Fibroblast of skin of right quadriceps (primary cell): ENCODE results near the gene SUPT4H1.

Experiments used
- DNase-seq: peaks from one replicate; pipeline ENCODE4 v3.0.0-alpha.2; 2013

Gene SUPT4H1

DNA sequence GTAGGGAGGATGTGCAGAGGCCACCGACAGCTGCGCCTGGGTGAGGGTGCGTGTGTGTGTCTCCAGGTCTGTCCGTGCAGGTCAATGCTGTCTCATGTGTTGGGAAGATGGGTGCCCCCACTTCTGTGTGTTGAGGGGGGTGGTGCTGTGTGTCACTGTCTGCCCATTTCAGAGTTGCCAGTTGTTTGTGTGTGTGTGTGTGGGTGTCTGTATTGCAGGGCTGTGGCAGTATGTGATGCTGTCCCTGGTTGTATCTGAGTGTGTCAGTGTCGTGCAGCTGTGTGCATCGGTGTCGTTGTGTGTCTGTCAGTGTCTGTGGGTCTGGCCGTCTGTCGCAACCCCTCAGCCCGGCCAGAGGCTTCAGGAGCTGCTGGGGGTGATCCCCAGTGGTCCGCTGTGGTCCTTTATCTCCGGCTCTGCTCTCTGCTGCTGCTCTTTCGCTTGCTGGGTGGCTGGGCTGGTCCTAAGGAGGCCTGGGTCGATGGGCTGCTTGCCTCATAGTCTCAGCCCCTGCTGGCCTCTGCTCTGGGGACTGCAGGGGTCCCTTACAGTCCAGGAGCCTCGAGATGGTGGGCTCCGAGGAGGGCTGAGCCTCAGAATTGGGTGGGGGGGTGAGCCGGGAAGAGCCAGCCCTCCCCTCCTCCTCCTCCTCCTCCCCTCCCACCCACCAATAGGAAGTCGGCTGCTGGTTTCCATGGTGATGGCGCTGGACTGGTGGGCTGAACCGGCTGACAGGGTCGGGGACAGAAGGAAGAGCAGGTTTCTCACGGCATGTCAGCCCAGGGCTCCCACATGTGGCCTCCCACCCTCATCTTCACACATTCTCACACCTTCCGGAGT, 23.6 kb downstream of the SUPT4H1 start, which contains the start of gene TSPOAP1:
Gene TSPOAP1 (minus strand): TSS at position 601 of the 840 bp plus-strand sequence. CDS start 875 bp downstream, outside the sequence.
- peak; percentile 48 for DNase-seq

DNA sequence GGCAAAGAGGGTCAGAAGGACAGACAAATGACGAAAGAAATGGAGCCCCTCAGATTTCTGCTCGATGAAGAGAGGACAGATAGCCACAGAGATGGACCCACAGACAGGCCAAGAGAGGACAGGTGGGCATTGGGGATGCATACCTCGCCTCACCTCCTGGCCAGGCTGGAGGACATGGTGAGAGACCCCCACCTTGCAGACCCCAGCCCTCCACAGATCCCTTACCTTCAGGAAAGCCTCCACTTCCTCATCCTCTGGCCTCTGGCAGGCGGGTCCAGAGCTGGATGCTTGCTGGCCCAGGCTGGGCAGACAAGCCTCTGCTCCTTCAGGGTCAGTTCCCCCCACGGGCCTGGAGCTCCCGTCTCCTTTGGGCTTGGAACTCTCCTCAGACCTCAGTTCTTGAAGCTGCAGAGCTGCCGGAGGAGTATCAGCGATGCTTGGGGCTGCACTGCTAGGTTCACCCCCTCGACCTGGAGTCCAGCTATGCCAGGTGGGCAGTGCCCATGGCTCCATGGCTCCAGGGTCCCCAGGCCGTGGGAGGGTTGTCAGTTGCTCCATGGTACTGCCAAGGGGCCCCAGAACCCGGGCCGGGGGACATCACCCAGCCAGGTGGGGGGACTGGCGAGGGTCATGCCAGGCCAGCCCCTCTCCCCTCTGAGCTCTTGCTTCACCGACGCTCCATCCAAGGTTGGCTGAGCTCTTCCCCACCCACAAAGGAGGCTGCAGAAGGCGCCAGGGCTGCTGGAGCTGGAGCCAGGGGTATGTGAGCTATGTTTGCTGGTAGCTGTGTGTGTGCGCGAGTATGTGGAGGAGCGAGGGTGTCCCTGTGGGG, 24.4 kb downstream of the SUPT4H1 start:
- peak; percentile 35 for DNase-seq

DNA sequence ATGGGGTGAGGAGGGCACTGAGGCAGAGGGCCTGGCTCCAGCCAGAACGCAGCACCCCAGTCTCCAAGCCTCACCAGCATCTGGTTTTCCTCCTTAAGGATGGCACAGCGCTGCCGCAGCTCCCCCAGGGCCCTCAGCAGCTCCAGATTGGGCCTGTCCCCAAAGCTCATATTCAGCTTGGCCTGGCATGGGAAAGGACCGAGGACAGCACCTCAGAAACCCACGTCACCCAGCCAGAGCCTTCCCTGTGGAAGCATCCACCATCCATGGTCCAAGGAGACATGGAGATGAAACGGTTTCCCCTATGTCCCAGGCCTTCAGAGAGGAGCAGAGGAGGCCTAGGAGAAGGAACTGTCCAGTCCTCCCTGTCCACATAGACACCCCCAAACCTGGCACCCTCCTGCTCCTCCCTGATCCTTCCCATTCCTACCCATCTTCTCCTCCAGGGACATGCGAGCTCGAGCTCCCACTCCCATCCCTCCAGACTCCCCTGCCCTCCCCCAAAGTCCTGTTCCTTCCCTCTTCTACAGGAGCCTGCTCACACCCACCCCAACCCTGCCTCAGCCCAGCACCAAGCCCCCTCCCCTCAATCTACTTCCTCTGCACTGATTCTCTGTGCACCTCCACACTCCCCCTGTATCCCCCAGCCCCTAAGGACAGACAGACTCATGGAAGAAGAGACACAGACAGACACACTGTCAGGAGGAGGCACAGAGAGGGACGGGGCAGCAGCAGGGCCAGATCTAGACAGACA, 25.2 kb downstream of the SUPT4H1 start:
- no peak for DNase-seq

DNA sequence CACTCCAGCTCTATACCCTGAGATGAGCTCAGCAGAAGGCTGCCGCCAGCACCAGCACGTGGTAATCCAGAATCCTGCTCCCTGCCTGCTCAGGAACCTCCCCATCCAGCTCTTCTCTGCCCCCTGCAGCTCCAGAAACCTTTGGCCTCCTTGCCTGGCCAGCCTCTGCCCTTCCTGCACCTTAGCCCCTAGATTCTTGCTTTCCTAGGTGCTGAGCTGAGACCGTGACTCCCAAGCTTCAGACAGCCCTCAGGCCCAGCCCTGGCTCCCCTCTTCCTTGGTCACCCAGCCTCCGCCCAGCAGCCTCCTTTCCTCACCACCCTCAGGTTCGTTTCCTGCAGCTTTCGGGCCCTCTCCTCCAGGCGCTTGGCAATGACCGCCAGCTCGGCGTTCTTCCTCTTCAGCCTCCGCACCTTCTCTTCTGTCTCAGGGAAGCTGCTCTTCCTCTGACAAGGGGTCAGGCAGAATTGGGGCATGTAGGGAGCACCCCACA, 26.0 kb downstream of the SUPT4H1 start:
- DNase-seq: no peak

DNA sequence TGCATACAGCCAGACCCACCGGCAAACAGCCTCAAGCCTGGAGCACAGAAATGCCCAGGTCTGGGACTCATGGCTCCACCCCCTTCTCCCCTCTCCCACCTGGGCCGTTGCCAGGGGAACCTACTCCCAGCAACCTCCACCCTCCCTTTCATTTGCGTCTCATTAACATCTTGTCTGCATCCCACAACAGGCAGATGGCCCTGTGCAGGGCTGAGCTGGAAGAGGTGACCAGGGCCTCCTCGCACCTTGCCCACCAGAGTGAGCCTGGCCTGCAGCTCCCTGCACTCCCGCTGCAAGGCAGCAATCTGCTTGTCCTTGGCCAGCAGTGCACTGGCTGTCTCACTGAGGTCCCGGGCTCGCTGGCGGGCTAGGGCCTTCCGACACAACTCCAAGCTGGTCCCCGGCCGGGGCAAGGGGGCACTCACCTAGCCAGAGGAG, 26.7 kb downstream of the SUPT4H1 start:
- no peak for DNase-seq

DNA sequence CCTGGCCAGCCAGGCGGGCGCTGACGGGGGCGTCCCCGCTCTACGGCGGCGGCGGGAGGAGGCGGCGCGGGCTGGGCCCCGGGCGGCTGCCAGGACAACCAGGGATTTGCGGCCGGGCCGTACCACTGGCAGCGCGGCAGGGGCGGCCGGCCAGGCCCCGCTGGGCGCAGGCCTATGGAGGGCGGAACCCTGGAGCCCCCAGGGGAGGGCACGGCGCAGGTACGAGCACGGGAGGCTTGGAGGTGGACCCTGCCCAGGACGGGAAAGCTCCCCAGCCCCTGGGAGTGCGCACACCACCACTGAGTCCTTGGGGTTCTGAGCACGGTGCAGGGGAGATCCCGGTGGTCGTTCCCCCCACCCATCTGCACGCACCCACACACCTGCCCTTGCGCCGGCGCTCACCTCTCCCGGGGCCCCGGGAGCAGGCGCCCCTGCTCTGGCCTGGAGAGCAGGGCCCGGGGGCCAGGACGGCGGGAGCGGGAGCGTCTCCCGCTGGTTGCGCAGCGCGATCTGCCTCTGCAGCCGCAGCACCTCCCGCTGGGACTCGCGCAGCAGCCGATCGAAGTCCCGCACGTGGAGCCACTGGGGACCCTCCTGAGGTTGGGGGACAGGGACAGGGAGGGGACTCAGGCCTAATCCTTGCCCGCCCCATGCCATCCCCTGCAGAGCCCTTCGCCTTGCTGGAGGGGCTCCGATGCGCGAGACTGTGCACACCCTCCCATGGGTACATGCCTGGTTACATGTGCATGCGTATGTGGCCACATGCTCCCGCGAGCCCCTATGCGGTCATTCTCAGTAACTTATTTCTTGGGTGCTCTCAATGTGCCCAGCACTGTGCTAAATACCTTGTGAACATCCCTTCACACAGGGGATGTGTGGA, 27.4 kb downstream of the SUPT4H1 start:
- DNase-seq: peak; percentile 49

DNA sequence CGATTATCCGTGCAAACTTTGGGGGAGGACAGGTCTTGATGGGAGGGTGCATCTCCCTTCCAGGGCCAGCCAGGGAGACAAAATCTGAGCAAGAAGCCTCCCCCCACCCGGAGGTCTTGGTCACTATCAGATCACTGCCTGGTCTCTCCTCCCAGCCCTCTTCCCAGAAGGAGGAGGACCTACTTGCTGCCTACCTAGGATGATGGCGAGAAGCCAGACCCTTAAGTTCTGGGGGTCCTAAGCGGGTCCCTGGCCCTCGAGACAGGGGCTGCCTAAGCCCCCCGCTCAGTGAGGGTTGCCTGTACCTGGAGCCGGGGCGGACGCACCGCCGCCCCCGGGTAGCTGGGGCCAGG, 28.0 kb downstream of the SUPT4H1 start:
- no peak for DNase-seq

DNA sequence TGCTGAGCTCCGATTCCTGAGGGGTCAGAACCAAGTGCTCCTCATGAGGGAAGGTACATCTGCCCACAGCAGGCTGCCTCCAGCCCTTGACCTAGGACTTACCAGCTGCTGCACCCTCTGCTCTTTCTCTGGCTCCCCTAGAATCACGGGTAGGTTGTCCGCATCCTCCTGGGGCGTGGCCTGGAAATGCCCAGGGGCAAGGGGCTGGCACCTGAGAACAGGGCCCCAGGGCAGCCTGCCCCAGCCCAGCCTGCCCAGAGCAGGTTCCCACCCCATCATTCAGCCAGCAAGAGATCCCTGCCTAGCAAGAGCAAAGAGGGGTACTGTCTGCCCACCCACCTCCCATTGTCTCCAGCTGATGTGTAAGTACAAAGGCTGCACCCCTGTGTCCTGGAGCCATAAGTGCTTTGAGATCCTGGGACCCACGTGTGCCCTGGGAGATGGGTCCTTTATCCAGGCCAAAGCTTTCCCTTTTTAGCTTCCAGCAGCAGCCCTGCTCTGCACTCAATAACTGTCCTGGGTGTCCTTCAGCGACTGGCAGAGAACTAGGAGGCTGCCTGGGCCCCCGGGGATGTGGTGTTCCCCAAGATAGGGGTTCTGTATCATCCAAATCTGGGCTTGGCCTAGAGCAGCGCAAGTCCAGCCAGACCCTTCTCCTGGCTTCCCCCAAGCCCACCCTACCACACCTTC, 28.5 kb downstream of the SUPT4H1 start:
- DNase-seq: no peak

DNA sequence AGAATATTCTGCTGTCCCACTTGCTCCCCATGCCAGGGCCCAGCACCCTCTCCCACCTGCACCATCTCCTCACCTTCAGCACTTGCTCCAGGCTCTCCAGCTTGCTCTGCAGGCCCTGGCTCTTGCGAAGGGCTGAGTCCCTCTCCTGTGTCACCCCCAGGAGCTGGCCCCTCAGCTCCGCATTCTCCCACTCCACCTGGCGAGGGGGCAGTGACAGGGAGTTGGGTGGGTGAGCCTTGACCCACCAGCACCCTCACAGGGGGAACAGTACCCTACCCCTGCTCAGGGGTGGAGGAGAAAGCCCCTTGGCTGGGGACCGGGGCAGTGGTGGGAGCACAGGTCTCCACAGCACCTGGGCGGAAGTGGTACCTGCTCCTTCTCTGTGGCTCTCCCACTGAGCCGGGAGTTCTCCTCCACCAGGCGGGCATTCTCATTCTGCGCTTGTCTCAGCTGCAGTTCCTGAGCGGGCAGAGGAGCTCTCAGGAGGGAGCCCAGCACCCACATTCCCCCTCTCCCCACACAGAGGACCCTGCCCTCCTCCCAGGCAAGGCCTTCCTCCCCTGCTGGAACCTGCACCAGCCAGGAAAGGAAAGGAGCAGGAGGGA, 29.3 kb downstream of the SUPT4H1 start:
- no peak for DNase-seq

DNA sequence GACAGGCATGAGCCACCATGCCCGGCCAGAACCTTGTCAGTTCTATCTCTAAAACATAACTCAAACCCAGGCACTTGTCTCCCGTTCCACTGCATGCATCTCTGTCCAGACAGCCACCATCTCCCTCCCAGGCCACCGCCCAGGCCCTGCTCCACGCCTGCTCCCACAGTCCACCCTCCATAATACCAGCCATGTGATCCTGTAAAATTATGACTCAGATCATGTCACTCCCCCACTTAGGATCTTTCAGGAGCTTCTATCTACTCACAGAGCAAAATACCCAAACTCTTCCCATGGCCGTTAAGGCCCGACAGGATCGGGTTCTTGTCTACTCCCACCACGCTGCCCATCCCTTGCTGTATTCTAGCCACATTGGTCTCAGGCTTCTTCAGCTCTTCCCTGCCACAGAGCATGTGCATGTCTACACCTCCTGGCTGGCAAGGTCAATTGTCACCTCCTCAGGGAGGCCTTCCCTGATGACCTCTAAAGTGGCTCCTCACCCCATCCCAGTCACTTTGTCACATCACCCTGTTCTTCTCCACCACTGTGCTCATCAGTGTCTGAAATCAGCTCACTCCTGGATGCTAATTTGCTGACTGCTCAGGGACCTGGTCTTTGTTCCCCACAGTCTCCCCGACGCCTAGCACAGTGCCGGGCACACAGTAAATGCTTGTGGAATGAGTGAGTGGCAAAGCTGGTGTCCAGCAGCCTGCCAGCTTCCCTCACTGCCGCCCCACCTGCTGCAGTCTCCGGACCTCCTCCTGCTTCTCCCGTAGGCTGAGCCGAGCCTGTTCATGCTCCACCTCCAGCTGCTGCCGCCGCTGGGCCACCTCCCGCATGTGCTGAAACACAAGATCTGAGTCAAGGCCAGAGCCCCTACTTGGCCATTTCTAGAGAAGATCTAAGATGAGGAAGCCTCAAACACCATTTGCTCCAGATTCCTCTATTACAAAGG, 30.2 kb downstream of the SUPT4H1 start:
- DNase-seq: no peak

DNA sequence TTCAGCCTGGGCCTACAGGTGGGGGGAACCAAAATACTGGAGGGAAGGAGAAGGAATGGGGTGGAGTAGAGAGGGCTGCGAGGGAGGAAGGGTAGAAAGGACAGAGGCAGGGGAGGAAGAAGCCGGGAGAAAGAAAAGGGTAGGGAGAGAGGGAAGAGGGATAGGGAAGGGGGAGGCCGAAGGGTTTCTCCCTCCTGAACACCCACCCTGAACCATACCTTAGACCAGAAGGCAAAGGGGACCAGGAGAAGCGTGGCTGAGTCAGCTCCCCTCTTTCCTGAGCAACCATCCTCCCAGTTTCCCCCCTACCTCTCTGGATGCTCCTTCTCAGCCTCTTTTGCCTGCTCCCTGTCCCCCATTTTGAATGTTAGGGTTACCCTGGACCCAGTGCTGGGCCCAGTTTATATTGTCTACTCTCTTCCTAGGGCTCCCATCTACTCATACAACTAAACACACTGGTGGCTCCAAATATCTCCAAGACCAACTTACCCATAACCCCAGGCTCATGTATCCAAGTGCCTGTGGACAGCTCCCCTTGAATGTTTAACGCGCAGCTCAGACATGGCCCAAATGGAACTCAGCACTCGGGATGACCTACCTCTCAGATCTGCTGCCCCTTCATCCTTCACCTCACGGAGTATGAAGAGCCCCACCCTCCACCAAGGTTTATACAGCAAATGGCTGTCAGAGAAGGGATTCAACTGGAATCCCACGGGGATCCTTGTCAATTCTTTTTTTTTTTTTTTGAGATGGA, 31.3 kb downstream of the SUPT4H1 start:
- DNase-seq: no peak

DNA sequence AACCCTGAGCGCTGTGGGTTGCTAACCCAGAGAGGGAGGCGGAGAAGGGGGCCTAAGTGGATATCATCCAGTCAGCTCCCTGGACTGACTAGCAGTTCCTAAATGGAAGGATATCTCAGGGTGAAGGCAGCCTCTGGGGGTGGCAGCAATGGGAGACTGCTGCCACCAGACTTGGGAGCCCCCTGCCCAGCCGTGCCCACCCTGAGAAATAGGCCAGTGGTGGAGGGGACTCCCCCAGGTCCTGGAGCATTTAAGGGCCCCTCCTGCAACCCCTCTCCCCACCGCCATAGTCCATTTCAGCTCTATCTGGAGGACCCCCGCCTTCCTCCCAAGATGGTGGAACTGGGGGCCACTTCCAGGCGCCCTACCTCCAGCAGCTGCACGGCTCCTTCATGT, 31.8 kb downstream of the SUPT4H1 start:
- no peak for DNase-seq

DNA sequence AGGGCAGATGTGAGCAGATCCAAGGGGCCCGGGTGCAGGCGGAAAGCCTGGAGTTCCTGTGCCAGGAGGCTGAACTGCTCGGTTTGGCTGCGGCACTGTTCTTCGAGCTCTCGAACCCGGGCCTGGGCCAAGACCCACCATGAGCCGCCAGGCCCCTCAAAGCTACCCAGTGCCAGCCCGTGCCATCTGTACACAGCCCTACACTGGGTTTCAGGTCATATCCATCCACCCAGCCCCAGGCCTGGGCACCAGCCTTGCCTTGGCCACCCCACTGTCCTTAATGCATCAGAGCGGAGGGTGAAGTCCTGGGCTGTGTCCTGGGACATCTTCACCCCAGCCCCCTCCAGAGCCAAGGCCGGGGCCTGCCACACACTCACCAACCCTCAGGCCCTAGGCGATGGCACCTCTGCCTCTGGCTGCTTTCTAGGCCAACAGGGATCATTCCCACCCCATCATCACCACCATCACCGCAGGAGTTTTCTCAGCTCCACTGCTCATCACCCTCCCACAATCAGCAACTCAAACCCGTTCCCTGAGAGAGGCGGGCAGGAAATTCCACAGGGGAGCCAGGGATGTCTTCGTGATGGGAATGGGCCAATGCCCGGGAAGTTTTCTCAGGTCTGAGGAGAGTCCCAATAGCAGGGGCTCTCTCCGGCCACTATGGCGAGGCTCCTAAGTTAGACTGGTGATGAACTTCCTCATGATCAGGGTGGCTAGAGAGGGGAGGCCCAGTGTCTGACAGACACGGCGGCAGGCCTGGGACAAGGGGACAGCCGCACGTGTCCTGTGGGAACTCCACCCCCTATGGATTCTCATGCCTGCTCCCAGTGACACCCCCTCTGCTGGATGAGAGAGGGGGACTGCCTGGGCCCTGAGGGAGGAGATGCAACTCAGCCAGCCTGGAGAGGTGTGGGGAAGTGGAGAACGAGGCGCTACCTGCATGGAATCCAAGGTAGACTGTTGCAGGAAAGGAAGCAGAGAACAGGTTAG, 32.5 kb downstream of the SUPT4H1 start:
- DNase-seq: no peak

DNA sequence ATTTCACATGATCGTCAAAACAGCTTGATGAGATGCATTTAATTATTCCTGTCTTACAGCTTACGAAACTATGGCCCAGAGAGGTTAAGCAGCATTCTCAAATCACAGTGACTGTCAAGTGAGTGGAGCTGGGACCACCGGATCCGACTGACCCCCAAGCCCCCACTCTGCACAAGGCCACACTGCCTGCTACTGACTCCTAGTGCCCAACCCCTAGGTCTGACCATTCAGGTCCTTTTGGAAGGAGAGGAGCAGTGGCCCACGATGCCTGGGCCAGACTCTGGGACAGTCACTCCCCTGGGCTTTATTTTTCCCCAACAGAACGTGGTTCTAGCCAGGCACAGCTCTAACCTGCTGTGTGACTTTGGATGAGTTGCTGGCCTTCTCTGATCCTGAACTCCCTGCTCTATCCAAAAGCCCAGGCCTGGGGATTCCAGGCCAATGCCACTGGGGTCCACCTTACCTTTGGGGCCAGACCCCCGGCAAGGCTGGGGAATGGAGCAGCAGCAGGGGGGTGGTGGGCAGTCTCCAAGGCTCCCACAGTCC, 33.3 kb downstream of the SUPT4H1 start:
- DNase-seq: no peak

DNA sequence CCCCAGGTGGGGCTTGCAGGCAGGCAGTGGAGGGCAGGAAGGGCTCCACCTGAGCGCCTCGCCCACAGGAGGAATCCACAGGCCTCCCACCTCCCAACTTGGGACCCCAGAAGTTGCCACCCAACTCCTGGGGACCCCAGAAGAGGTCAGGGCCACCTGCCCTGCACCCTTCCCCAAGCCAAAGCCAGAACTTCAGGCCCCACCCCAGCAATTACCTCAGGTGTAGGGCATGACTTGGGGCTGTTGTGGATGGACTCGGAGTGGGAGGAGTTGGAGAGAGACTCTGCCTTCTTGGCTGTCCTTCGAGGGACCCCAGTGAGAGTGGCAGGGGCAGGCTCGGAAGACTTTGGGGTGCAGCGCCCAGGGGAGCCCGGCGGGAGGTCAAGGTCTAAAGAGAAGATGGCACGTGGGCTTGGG, 33.9 kb downstream of the SUPT4H1 start:
- no peak for DNase-seq

DNA sequence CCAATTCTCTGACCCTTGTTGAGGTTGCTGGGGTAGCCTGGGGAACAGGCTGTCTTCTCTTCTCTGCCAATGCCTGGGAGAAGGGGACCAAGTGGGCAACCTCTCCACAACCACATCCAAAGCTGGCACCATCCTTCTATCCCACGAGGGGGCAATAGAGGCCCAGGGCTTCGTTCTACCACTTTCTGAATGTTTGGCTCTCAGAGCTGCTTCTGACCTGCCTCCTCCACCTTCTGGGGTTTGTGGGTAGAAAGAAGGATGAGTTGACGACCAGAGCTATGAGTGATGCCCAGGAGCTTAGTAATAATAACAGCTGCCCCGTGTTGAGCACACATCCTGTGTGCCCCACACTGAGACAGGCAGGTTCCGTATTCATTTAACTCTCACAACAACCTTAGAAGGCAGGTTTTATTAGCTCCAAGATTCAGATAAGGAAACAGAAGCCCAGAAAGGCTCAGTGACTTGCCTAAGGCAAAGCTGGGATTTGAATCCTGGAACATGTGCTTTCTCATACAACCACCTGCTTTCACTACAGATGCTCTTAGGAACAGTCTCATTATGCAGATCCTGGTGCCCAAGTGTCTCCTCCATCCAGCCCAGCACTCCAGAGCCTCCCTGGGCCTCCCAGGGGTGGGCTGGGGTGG, 34.5 kb downstream of the SUPT4H1 start:
- DNase-seq: peak; percentile 74
